Activated T-helper 1 cell treated with anti-CD3 and anti-CD28 coated beads, Interleukin-12 subunit alpha, Interleukin-12 subunit beta, Interleukin-2, Interleukin-4 antibody, amounts not matched to agents 30 ng/mL and 10 ng/mL and 1 ng/mL, durations not matched to agents 14 hours and 24 hours and 36 hours (primary cell): Measurements from ENCODE around the gene TMEM134. TPM values are rescaled to one million over a fixed set of nuclear protein-coding genes. Genes with fewer than 3 reads are reported as not detected.
"Not testable (repeated sequence)": the region's sequence is repeated elsewhere in the genome, so short reads cannot be mapped to it uniquely, and the experiment has no call there.

ENCODE experiments used
- DNase-seq: peaks from one replicate; pipeline ENCODE4 v3.0.0; 2021; ENCODE audit warnings: low spot score
- H3K27ac Mint-ChIP-seq: one replicate; pipeline ENCODE4 v1.8.0; 2021; ENCODE audit warnings: mild to moderate bottlenecking, mixed read lengths
- H3K27me3 Mint-ChIP-seq: one replicate; pipeline ENCODE4 v1.8.0; 2022; ENCODE audit warnings: mild to moderate bottlenecking, moderate library complexity, mixed read lengths; ENCODE audit not compliant: insufficient read depth
- H3K36me3 Mint-ChIP-seq: one replicate; pipeline ENCODE4 v1.8.0; 2021; ENCODE audit warnings: low read depth, mixed read lengths
- H3K4me1 Mint-ChIP-seq: one replicate; pipeline ENCODE4 v1.8.0; 2021; ENCODE audit warnings: low read depth, mixed read lengths
- H3K4me3 Mint-ChIP-seq: one replicate; pipeline ENCODE4 v1.8.0; 2021; ENCODE audit warnings: mild to moderate bottlenecking, moderate library complexity, mixed read lengths
- H3K9me3 Mint-ChIP-seq: one replicate; pipeline ENCODE4 v1.8.0; 2021; ENCODE audit warnings: mixed read lengths
- intact Hi-C: fragments of 100-400 bp; cut with micrococcal nuclease; formaldehyde crosslinking; loops from one replicate; pipeline ENCODE4 v1.15.1; 2024
- total RNA-seq: library from RNA; stranded (reverse); gene quantifications from 2 replicates; pipeline ENCODE4 v1.2.3, GENCODE V29; 2022

TMEM134 gene
- total RNA-seq, 1 donor from 2014 or later, result 61.4 TPM

GRCh38 chr11:67468056-67468455 is 995 bp downstream of the TMEM134 start:
- intact Hi-C loops, result loop anchor here (2.0 to 5.0 kb wide), 2 partner anchors 29 to 116 kb away; partner anchors contain the start of gene POLD4
- Mint-ChIP-seq H3K36me3 (peaks cover 6% of the 10 kb centered on the region), H3K4me3 (peak overlapping the region; percentile 91), H3K27me3 (no peaks in the 10 kb centered on the region), H3K4me1 (peaks cover 26% of the 10 kb centered on the region), H3K9me3 (no peaks in the 10 kb centered on the region), H3K27ac (peak overlapping the region; percentile 84)
- DNase-seq, result no peak

- peaks cover 6% of the 10 kb centered on the region for H3K36me3 Mint-ChIP-seq
- H3K27me3 Mint-ChIP-seq, result no peaks in the 10 kb centered on the region
- no peaks in the 10 kb centered on the region for H3K9me3 Mint-ChIP-seq
- intact Hi-C loops, result loop anchor here (5.0 kb wide), 1 partner anchor 115 kb away; the partner anchor contains the start of gene POLD4
- peak overlapping the region; percentile 71 for H3K27ac Mint-ChIP-seq
- H3K4me1 Mint-ChIP-seq, result peaks cover 26% of the 10 kb centered on the region
- peak overlapping the region; percentile 91 for H3K4me3 Mint-ChIP-seq
- DNase-seq, result no peak
These were observed 1.9 kb downstream of the TMEM134 start for GRCh38 chr11:67466962-67467771.

- DNase-seq, result no peak
- intact Hi-C loops, result loop anchor here (5.0 kb wide), 1 partner anchor 114 kb away; the partner anchor contains the start of gene POLD4
- peaks cover 26% of the 10 kb centered on the region for H3K4me1 Mint-ChIP-seq
- H3K4me3 Mint-ChIP-seq, result peak overlapping the region; percentile 91
- no peaks in the 10 kb centered on the region for H3K27me3 Mint-ChIP-seq
- peak overlapping the region; percentile 65 for H3K27ac Mint-ChIP-seq
- no peaks in the 10 kb centered on the region for H3K9me3 Mint-ChIP-seq
- H3K36me3 Mint-ChIP-seq, result peaks cover 6% of the 10 kb centered on the region
These were observed 2.7 kb downstream of the TMEM134 start for GRCh38 chr11:67466367-67466766.

GRCh38 chr11:67465530-67465929 is 3.5 kb downstream of the TMEM134 start:
- not testable (repeated sequence) for H3K36me3 Mint-ChIP-seq, DNase-seq, H3K9me3 Mint-ChIP-seq, H3K27me3 Mint-ChIP-seq
- H3K4me3 Mint-ChIP-seq, result peak overlapping the region; percentile 88
- H3K4me1 Mint-ChIP-seq, result peaks cover 26% of the 10 kb centered on the region
- intact Hi-C loops, result loop anchor here (5.0 kb wide), 1 partner anchor 113 kb away; the partner anchor contains the start of gene POLD4
- H3K27ac Mint-ChIP-seq, result peak overlapping the region; percentile 85

- Mint-ChIP-seq H3K27me3 (no peaks in the 10 kb centered on the region), H3K4me1 (peaks cover 26% of the 10 kb centered on the region), H3K4me3 (peak overlapping the region; percentile 88), H3K27ac (peak overlapping the region; percentile 85), H3K36me3 (peaks cover 6% of the 10 kb centered on the region), H3K9me3 (no peaks in the 10 kb centered on the region)
- intact Hi-C loops, result loop anchor here (5.0 kb wide), 1 partner anchor 113 kb away; the partner anchor contains the start of gene POLD4
- DNase-seq, result no peak
These were observed 3.9 kb downstream of the TMEM134 start for GRCh38 chr11:67465189-67465510.

- peak overlapping the region; percentile 85 for H3K27ac Mint-ChIP-seq
- H3K4me3 Mint-ChIP-seq, result peak overlapping the region; percentile 88
- peaks cover 6% of the 10 kb centered on the region for H3K36me3 Mint-ChIP-seq
- DNase-seq, result peak; percentile 89
- H3K4me1 Mint-ChIP-seq, result peaks cover 26% of the 10 kb centered on the region
- intact Hi-C loops, result loop anchor here (1.0 to 5.0 kb wide), 8 partner anchors 20 to 224 kb away; partner anchors contain the start of genes POLD4, RAD9A and RPS6KB2
- no peaks in the 10 kb centered on the region for H3K9me3 Mint-ChIP-seq
- no peaks in the 10 kb centered on the region for H3K27me3 Mint-ChIP-seq
These were observed 4.5 kb downstream of the TMEM134 start for GRCh38 chr11:67464411-67465188.

GRCh38 chr11:67463680-67464410 is 5.2 kb downstream of the TMEM134 start:
- intact Hi-C loops, result loop anchor here (1.0 kb wide), 7 partner anchors 20 to 224 kb away; partner anchors contain the start of genes RAD9A and RPS6KB2
- DNase-seq, result no peak

GRCh38 chr11:67463186-67463585 is 5.9 kb downstream of the TMEM134 start:
- no peak for DNase-seq
- Mint-ChIP-seq H3K36me3 (peaks cover 6% of the 10 kb centered on the region), H3K4me3 (no peak overlapping the region), H3K27ac (no peak overlapping the region), H3K9me3 (no peaks in the 10 kb centered on the region), H3K4me1 (peaks cover 22% of the 10 kb centered on the region), H3K27me3 (no peaks in the 10 kb centered on the region)
- intact Hi-C loops, result no loop called here

More at GRCh38 chr11:67463680-67464410, 5.2 kb downstream of the TMEM134 start:
- H3K27me3 Mint-ChIP-seq, result no peaks in the 10 kb centered on the region
- no peak overlapping the region for H3K27ac Mint-ChIP-seq
- no peaks in the 10 kb centered on the region for H3K9me3 Mint-ChIP-seq
- H3K4me1 Mint-ChIP-seq, result peaks cover 26% of the 10 kb centered on the region
- peak overlapping the region; percentile 88 for H3K4me3 Mint-ChIP-seq
- peaks cover 6% of the 10 kb centered on the region for H3K36me3 Mint-ChIP-seq

- Mint-ChIP-seq H3K27ac (no peak overlapping the region), H3K27me3 (peaks cover 4% of the 10 kb centered on the region), H3K9me3 (no peaks in the 10 kb centered on the region), H3K4me1 (no peaks in the 10 kb centered on the region), H3K36me3 (no peaks in the 10 kb centered on the region), H3K4me3 (no peak overlapping the region)
- DNase-seq, result no peak
- intact Hi-C loops, result no loop called here
These were observed 10.8 kb downstream of the TMEM134 start for GRCh38 chr11:67458266-67458665.

GRCh38 chr11:67457453-67457852 is 11.6 kb downstream of the TMEM134 start:
- Mint-ChIP-seq H3K27me3 (peaks cover 4% of the 10 kb centered on the region), H3K27ac (no peak overlapping the region), H3K4me1 (no peaks in the 10 kb centered on the region), H3K9me3 (no peaks in the 10 kb centered on the region), H3K4me3 (no peak overlapping the region), H3K36me3 (no peaks in the 10 kb centered on the region)
- DNase-seq, result no peak
- intact Hi-C loops, result no loop called here

- no peak overlapping the region for H3K27ac Mint-ChIP-seq
- H3K4me1 Mint-ChIP-seq, result no peaks in the 10 kb centered on the region
- H3K36me3 Mint-ChIP-seq, result no peaks in the 10 kb centered on the region
- H3K4me3 Mint-ChIP-seq, result no peak overlapping the region
- no peak for DNase-seq
- intact Hi-C loops, result no loop called here
- peaks cover 4% of the 10 kb centered on the region for H3K27me3 Mint-ChIP-seq
- H3K9me3 Mint-ChIP-seq, result no peaks in the 10 kb centered on the region
These were observed 12.9 kb downstream of the TMEM134 start for GRCh38 chr11:67456068-67456705.

GRCh38 chr11:67455054-67455453 is 14.0 kb downstream of the TMEM134 start, which contains the start of gene CABP4:
Gene CABP4 (plus strand): TSS chr11:67455354. CDS start chr11:67455424, 70 bp downstream.
- no peaks in the 10 kb centered on the region for H3K9me3 Mint-ChIP-seq
- H3K27ac Mint-ChIP-seq, result no peak within 1 kb of the TSS
- no peaks in the 10 kb centered on the region for H3K36me3 Mint-ChIP-seq
- no peak for DNase-seq
- H3K4me1 Mint-ChIP-seq, result no peaks in the 10 kb centered on the region
- intact Hi-C loops, result no loop called here
- H3K27me3 Mint-ChIP-seq, result peaks cover 4% of the 10 kb centered on the region
- no peak within 1 kb of the TSS for H3K4me3 Mint-ChIP-seq
